Tibial nerve (tissue), 3 donors: ENCODE measurements around the gene HOXC4.
"Not testable (repeated sequence)": the region's sequence is repeated elsewhere in the genome, so short reads cannot be mapped to it uniquely, and the experiment has no call there.

Experiments
- CTCF ChIP-seq, 5 experiments: fragments of 200-600 bp in 3 of 5; fragments of 450-650 bp in 2 of 5; sonication (generic) in 3 of 5; IDR thresholded peaks; one replicate each; pipeline ENCODE4 v1.5.1; 2016 to 2019; ENCODE audit warnings: antibody characterized with exemption in 5 of 5, mild to moderate bottlenecking in 3 of 5, moderate library complexity in 2 of 5
- POLR2A ChIP-seq, 2 donors: fragments of 450-650 bp; IDR thresholded peaks; one replicate each; pipeline ENCODE4 v1.6.1; 2017; ENCODE audit warnings: antibody characterized with exemption in 2 of 2, mild to moderate bottlenecking in 2 of 2, moderate library complexity in 2 of 2

- TF ChIP-seq CTCF, POLR2A (IDR thresholded peaks at IDR 0.05): not testable (repeated sequence)
Measured at GRCh38 chr12:54077843-54078242, 24.2 kb downstream of the HOXC4 start.
